GM19397 (cell line): ENCODE measurements around the gene CD70.
"Not testable (repeated sequence)": the region's sequence is repeated elsewhere in the genome, so short reads cannot be mapped to it uniquely, and the experiment has no call there.

Experiments
- ATAC-seq: cut with Tn5 transposase; IDR thresholded peaks from one replicate; pipeline ENCODE4 v1.9.1; 2021; ENCODE audit warnings: mild to moderate bottlenecking, moderate library complexity; ENCODE audit not compliant: unreplicated experiment

The CD70 gene

GRCh38 chr19:6598254-6598892, 7.4 kb upstream of the CD70 start:
- not testable (repeated sequence) for ATAC-seq

- not testable (repeated sequence) for ATAC-seq
Observed at GRCh38 chr19:6597471-6598253, 6.7 kb upstream of the CD70 start.

GRCh38 chr19:6596621-6597020, 5.7 kb upstream of the CD70 start:
- ATAC-seq: no peak

- no peak for ATAC-seq
Observed at GRCh38 chr19:6593651-6594416, 2.9 kb upstream of the CD70 start.

- no peak for ATAC-seq
Observed at GRCh38 chr19:6590258-6590826, 608 bp downstream of the CD70 start.

- no peak for ATAC-seq
Observed at GRCh38 chr19:6589711-6590257, 1.2 kb downstream of the CD70 start.

GRCh38 chr19:6588508-6589345, 2.2 kb downstream of the CD70 start:
- no peak for ATAC-seq

GRCh38 chr19:6587998-6588507, 2.9 kb downstream of the CD70 start:
- no peak for ATAC-seq

GRCh38 chr19:6587093-6587820, 3.7 kb downstream of the CD70 start:
- ATAC-seq: no peak

GRCh38 chr19:6586726-6587092, 4.2 kb downstream of the CD70 start:
- ATAC-seq: no peak

- no peak for ATAC-seq
Observed at GRCh38 chr19:6586056-6586455, 4.9 kb downstream of the CD70 start.

- ATAC-seq: not testable (repeated sequence)
Observed at GRCh38 chr19:6582515-6583484, 8.2 kb downstream of the CD70 start.

- ATAC-seq: no peak
Observed at GRCh38 chr19:6580313-6580712, 10.6 kb downstream of the CD70 start.

- no peak for ATAC-seq
Observed at GRCh38 chr19:6579450-6580178, 11.3 kb downstream of the CD70 start.

- peak; percentile 82 for ATAC-seq
Observed at GRCh38 chr19:6577476-6578125, 13.3 kb downstream of the CD70 start.

- no peak for ATAC-seq
Observed at GRCh38 chr19:6576869-6577475, 14.0 kb downstream of the CD70 start.

- no peak for ATAC-seq
Observed at GRCh38 chr19:6573350-6573749, 17.6 kb downstream of the CD70 start.
